Measurements from ENCODE around the gene LRMDA. TPM values are rescaled to one million over a fixed set of nuclear protein-coding genes. Genes with fewer than 3 reads are reported as not detected.

LRMDA gene
- total RNA-seq, 2 experiments from 2014 or later = not detected

DNA sequence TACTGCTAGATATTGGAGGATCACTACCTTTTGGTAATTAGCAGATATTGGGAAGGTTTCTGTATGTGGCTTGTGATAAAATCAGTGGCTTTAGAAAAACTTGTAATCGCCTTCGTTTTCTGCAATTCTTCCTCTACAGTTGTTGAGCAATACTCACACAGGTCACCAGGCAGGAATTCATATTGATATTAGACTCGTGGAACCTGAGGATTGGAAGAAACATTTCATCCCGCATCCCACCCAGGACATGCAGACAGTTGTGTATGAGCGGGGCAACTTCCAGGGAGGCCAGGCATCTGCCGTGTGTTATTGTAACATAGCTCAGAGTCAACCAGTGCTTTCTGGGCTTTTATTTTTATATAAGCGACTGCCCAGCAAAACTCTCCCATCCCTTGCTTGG, 821.3 kb downstream of the LRMDA start:
- no peak overlapping the region for H3K27ac Mint-ChIP-seq
- no peaks in the 10 kb centered on the region for H3K27me3 Mint-ChIP-seq
- no peak overlapping the region for H3K4me3 Mint-ChIP-seq
- no peak for DNase-seq
- H3K9me3 Mint-ChIP-seq = peaks cover under 1% of the 10 kb centered on the region
- H3K36me3 Mint-ChIP-seq (ENCODE audit: low read depth) = no peaks in the 10 kb centered on the region
- H3K4me1 Mint-ChIP-seq = no peaks in the 10 kb centered on the region
- CTCF ChIA-PET = no interaction called here
- POLR2A ChIA-PET = no interaction called here

- H3K27me3 Mint-ChIP-seq = no peaks in the 10 kb centered on the region
- no peak overlapping the region for H3K27ac Mint-ChIP-seq
- DNase-seq = no peak
- H3K9me3 Mint-ChIP-seq = peaks cover 5% of the 10 kb centered on the region
- H3K36me3 Mint-ChIP-seq (ENCODE audit: low read depth) = no peaks in the 10 kb centered on the region
- H3K4me1 Mint-ChIP-seq = no peaks in the 10 kb centered on the region
- H3K4me3 Mint-ChIP-seq = no peak overlapping the region
- ChIA-PET POLR2A (no interaction called here), CTCF (no interaction called here)
Observed at GRCh38 chr10:76255241-76255640, 823.8 kb downstream of the LRMDA start.

DNA sequence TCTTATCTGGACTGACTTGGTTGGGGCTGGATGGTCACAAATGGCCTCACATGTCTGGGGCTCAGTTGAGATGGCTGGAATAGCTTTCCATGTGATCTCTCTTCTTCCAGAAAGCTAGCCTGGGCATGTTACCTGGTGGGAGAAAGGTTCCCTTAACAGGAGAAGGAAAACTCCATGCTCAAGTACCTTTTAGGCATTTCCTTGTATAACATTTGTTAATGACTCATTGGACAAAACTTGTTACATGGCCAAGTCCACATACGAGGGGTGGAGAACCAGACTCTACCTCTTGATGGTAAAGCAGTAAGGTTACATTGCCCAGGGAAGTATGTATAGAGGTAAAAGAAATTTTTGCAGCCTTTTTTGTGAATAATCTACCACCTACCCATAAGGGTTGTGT, 826.4 kb downstream of the LRMDA start:
- Mint-ChIP-seq H3K27me3 (no peaks in the 10 kb centered on the region), H3K27ac (no peak overlapping the region), H3K36me3 (ENCODE audit: low read depth) (no peaks in the 10 kb centered on the region), H3K4me3 (no peak overlapping the region), H3K4me1 (no peaks in the 10 kb centered on the region), H3K9me3 (peaks cover 5% of the 10 kb centered on the region)
- DNase-seq = no peak
- POLR2A ChIA-PET = no interaction called here
- CTCF ChIA-PET = no interaction called here

- no peaks in the 10 kb centered on the region for H3K4me1 Mint-ChIP-seq
- CTCF ChIA-PET = no interaction called here
- H3K4me3 Mint-ChIP-seq = no peak overlapping the region
- no peak overlapping the region for H3K27ac Mint-ChIP-seq
- no peaks in the 10 kb centered on the region for H3K36me3 Mint-ChIP-seq (ENCODE audit: low read depth)
- H3K9me3 Mint-ChIP-seq = peaks cover 6% of the 10 kb centered on the region
- DNase-seq = no peak
- POLR2A ChIA-PET = no interaction called here
- no peaks in the 10 kb centered on the region for H3K27me3 Mint-ChIP-seq
Observed at GRCh38 chr10:76265441-76266113, 834.2 kb downstream of the LRMDA start.

DNA sequence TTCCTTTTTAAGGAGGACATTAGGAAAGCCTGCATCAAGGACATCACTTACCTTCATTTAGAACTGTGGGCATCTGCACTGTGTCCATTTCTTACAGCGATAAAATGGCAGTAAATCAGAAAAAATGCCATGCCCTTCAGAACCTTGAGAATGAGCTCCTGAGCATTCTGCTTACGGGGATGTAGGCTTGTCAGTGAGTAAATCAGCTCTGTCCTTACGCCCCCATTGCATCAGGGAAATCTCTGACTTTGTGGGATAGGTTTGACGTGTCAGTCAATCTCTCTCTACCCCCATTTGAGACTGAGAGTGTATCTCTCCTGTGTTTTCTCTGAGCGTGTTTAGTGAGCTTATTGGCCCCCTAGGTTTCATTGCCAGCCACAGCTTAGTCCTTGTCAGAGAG, 837.1 kb downstream of the LRMDA start:
- Mint-ChIP-seq H3K4me1 (no peaks in the 10 kb centered on the region), H3K36me3 (ENCODE audit: low read depth) (no peaks in the 10 kb centered on the region), H3K27ac (no peak overlapping the region), H3K4me3 (no peak overlapping the region), H3K27me3 (no peaks in the 10 kb centered on the region), H3K9me3 (peaks cover 6% of the 10 kb centered on the region)
- ChIA-PET CTCF (no interaction called here), POLR2A (no interaction called here)
- DNase-seq = no peak

GRCh38 chr10:76268954-76269353, 837.5 kb downstream of the LRMDA start:
- H3K27ac Mint-ChIP-seq = no peak overlapping the region
- no peaks in the 10 kb centered on the region for H3K27me3 Mint-ChIP-seq
- no peaks in the 10 kb centered on the region for H3K4me1 Mint-ChIP-seq
- POLR2A ChIA-PET = no interaction called here
- no peaks in the 10 kb centered on the region for H3K36me3 Mint-ChIP-seq (ENCODE audit: low read depth)
- no peak for DNase-seq
- CTCF ChIA-PET = no interaction called here
- H3K9me3 Mint-ChIP-seq = peaks cover 6% of the 10 kb centered on the region
- H3K4me3 Mint-ChIP-seq = no peak overlapping the region

- H3K9me3 Mint-ChIP-seq = peaks cover 17% of the 10 kb centered on the region
- H3K4me3 Mint-ChIP-seq = no peak overlapping the region
- no peaks in the 10 kb centered on the region for H3K4me1 Mint-ChIP-seq
- no peaks in the 10 kb centered on the region for H3K36me3 Mint-ChIP-seq (ENCODE audit: low read depth)
- no peak overlapping the region for H3K27ac Mint-ChIP-seq
- DNase-seq = no peak
- CTCF ChIA-PET = no interaction called here
- no peaks in the 10 kb centered on the region for H3K27me3 Mint-ChIP-seq
- POLR2A ChIA-PET = no interaction called here
Observed at GRCh38 chr10:76270464-76270863, 839.0 kb downstream of the LRMDA start.

DNA sequence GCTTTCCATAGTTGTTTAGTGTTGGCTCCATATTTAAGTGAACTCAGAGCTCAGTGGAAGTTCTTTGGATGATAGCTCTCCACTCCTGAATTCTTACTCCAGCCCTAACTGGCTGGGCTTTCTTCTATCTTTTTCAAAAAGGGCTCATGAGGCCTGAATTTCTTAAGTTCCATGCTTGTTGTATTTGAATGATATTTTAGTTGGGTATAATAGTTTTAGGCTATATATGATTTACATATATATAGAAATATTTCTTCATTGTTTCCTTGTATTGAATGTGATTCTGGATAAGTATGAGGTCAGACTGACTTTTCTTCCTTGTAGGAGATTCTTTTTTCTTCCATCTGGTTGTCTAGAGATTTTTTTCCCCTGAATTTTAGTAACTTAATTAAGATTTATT, 843.5 kb downstream of the LRMDA start:
- Mint-ChIP-seq H3K4me3 (no peak overlapping the region), H3K27me3 (no peaks in the 10 kb centered on the region), H3K36me3 (ENCODE audit: low read depth) (no peaks in the 10 kb centered on the region), H3K27ac (no peak overlapping the region), H3K9me3 (peaks cover 14% of the 10 kb centered on the region), H3K4me1 (no peaks in the 10 kb centered on the region)
- DNase-seq = no peak
- CTCF ChIA-PET = no interaction called here
- POLR2A ChIA-PET = no interaction called here

- no peaks in the 10 kb centered on the region for H3K4me1 Mint-ChIP-seq
- ChIA-PET POLR2A (no interaction called here), CTCF (no interaction called here)
- H3K27ac Mint-ChIP-seq = no peak overlapping the region
- peaks cover 14% of the 10 kb centered on the region for H3K9me3 Mint-ChIP-seq
- no peaks in the 10 kb centered on the region for H3K27me3 Mint-ChIP-seq
- H3K4me3 Mint-ChIP-seq = no peak overlapping the region
- no peaks in the 10 kb centered on the region for H3K36me3 Mint-ChIP-seq (ENCODE audit: low read depth)
- DNase-seq = no peak
Observed at GRCh38 chr10:76278811-76279460, 847.5 kb downstream of the LRMDA start.

- ChIA-PET CTCF (no interaction called here), POLR2A (no interaction called here)
- Mint-ChIP-seq H3K4me3 (no peak overlapping the region), H3K27me3 (no peaks in the 10 kb centered on the region), H3K4me1 (no peaks in the 10 kb centered on the region), H3K27ac (no peak overlapping the region), H3K36me3 (ENCODE audit: low read depth) (no peaks in the 10 kb centered on the region), H3K9me3 (no peaks in the 10 kb centered on the region)
- no peak for DNase-seq
Observed at GRCh38 chr10:76281659-76282058, 850.2 kb downstream of the LRMDA start.

- no peak overlapping the region for H3K27ac Mint-ChIP-seq
- ChIA-PET CTCF (no interaction called here), POLR2A (no interaction called here)
- H3K36me3 Mint-ChIP-seq (ENCODE audit: low read depth) = no peaks in the 10 kb centered on the region
- H3K9me3 Mint-ChIP-seq = no peaks in the 10 kb centered on the region
- H3K4me3 Mint-ChIP-seq = no peak overlapping the region
- H3K4me1 Mint-ChIP-seq = no peaks in the 10 kb centered on the region
- H3K27me3 Mint-ChIP-seq = no peaks in the 10 kb centered on the region
- DNase-seq = no peak
Observed at GRCh38 chr10:76282061-76283025, 850.9 kb downstream of the LRMDA start.

DNA sequence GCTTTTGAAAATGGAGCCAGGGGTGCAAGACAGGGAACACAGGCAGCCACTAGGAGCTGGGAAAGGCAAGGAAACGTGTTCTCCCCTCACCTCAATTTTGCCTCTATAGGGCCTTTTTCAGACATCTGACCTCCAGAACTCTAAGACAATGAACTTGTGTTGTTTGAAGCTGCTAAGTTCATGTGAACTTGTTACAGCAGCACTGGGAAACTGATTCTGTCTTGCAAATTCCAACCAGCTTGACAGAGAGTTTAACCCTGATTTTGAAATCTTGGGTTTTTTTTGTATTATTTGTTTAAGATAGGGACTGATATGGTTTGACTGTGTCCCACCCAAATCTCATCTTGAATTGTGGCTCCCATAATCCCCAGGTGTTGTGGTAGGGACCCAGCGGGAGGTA, 852.9 kb downstream of the LRMDA start:
- H3K4me3 Mint-ChIP-seq = no peak overlapping the region
- H3K9me3 Mint-ChIP-seq = no peaks in the 10 kb centered on the region
- H3K4me1 Mint-ChIP-seq = no peaks in the 10 kb centered on the region
- no peaks in the 10 kb centered on the region for H3K27me3 Mint-ChIP-seq
- H3K27ac Mint-ChIP-seq = no peak overlapping the region
- CTCF ChIA-PET = no interaction called here
- POLR2A ChIA-PET = no interaction called here
- H3K36me3 Mint-ChIP-seq (ENCODE audit: low read depth) = no peaks in the 10 kb centered on the region
- DNase-seq = no peak

DNA sequence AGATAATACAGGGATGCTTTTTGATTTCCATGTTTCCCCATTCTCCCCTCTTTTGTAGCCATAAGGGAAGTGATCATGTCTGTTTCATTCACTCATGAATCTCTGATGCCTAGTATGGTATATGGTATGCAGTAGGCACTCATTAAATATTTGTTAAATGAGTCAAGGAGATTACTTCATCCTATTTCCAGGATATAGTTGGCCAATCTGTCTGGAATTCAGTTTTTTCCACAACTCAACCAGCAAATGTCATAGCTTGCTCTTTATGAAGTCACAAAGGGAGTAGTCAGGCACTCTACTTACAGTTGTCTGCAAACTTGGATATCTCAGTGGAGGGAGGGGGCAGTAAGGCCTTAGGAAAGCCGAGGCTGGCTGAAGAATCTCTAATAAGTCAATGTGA, 853.6 kb downstream of the LRMDA start:
- H3K4me3 Mint-ChIP-seq = no peak overlapping the region
- H3K27me3 Mint-ChIP-seq = no peaks in the 10 kb centered on the region
- POLR2A ChIA-PET = no interaction called here
- DNase-seq = no peak
- H3K9me3 Mint-ChIP-seq = no peaks in the 10 kb centered on the region
- H3K4me1 Mint-ChIP-seq = no peaks in the 10 kb centered on the region
- H3K27ac Mint-ChIP-seq = no peak overlapping the region
- no peaks in the 10 kb centered on the region for H3K36me3 Mint-ChIP-seq (ENCODE audit: low read depth)
- CTCF ChIA-PET = no interaction called here

Measured in activated CD4-positive, alpha-beta T cell treated with anti-CD3 and anti-CD28 coated beads, Interleukin-2, amount 10 ng/mL, durations not matched to agents 7 days and 5 days (primary cell).